ENCODE measurements around the gene NEK6. TPM values are rescaled to one million over a fixed set of nuclear protein-coding genes. Genes with fewer than 3 reads are reported as not detected.

Gene NEK6
- total and polyA plus RNA-seq, 2 of the 8 experiments (the other 6 are each of a cell fraction or from before 2014, with no cell fraction given), result 17.7 to 19.7 TPM

DNA sequence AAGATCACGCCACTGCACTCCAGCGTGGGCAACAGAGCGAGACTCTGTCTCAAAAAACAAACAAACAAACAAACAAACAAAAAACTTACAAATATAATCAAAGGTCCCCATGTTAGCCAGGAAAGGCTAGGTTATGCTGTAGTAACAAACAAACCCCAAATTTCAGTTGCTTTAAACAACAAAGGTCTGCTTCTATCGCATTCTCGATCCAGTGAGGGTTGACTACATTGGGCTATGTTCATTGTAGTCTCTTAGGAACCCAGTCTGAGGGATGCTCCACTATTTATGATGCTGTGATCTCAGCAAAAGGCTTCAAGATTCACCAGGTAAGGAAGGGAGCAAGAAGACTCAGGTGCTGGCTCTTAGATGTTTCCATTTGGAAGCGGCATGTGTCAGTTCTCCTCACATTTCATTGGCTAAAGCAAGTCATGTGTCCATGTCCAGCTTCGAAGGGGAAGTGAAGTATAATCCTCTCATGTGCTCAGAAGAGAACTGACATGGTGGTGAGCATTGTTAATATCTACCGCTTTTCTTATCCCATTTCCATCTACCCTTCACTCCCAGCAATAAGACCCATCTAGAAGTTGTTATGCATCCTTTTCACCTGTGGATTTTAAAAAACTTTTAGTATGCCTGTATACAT lies 26.5 kb upstream of the NEK6 start (continued):
- TF ChIP-seq, protein P1, sequence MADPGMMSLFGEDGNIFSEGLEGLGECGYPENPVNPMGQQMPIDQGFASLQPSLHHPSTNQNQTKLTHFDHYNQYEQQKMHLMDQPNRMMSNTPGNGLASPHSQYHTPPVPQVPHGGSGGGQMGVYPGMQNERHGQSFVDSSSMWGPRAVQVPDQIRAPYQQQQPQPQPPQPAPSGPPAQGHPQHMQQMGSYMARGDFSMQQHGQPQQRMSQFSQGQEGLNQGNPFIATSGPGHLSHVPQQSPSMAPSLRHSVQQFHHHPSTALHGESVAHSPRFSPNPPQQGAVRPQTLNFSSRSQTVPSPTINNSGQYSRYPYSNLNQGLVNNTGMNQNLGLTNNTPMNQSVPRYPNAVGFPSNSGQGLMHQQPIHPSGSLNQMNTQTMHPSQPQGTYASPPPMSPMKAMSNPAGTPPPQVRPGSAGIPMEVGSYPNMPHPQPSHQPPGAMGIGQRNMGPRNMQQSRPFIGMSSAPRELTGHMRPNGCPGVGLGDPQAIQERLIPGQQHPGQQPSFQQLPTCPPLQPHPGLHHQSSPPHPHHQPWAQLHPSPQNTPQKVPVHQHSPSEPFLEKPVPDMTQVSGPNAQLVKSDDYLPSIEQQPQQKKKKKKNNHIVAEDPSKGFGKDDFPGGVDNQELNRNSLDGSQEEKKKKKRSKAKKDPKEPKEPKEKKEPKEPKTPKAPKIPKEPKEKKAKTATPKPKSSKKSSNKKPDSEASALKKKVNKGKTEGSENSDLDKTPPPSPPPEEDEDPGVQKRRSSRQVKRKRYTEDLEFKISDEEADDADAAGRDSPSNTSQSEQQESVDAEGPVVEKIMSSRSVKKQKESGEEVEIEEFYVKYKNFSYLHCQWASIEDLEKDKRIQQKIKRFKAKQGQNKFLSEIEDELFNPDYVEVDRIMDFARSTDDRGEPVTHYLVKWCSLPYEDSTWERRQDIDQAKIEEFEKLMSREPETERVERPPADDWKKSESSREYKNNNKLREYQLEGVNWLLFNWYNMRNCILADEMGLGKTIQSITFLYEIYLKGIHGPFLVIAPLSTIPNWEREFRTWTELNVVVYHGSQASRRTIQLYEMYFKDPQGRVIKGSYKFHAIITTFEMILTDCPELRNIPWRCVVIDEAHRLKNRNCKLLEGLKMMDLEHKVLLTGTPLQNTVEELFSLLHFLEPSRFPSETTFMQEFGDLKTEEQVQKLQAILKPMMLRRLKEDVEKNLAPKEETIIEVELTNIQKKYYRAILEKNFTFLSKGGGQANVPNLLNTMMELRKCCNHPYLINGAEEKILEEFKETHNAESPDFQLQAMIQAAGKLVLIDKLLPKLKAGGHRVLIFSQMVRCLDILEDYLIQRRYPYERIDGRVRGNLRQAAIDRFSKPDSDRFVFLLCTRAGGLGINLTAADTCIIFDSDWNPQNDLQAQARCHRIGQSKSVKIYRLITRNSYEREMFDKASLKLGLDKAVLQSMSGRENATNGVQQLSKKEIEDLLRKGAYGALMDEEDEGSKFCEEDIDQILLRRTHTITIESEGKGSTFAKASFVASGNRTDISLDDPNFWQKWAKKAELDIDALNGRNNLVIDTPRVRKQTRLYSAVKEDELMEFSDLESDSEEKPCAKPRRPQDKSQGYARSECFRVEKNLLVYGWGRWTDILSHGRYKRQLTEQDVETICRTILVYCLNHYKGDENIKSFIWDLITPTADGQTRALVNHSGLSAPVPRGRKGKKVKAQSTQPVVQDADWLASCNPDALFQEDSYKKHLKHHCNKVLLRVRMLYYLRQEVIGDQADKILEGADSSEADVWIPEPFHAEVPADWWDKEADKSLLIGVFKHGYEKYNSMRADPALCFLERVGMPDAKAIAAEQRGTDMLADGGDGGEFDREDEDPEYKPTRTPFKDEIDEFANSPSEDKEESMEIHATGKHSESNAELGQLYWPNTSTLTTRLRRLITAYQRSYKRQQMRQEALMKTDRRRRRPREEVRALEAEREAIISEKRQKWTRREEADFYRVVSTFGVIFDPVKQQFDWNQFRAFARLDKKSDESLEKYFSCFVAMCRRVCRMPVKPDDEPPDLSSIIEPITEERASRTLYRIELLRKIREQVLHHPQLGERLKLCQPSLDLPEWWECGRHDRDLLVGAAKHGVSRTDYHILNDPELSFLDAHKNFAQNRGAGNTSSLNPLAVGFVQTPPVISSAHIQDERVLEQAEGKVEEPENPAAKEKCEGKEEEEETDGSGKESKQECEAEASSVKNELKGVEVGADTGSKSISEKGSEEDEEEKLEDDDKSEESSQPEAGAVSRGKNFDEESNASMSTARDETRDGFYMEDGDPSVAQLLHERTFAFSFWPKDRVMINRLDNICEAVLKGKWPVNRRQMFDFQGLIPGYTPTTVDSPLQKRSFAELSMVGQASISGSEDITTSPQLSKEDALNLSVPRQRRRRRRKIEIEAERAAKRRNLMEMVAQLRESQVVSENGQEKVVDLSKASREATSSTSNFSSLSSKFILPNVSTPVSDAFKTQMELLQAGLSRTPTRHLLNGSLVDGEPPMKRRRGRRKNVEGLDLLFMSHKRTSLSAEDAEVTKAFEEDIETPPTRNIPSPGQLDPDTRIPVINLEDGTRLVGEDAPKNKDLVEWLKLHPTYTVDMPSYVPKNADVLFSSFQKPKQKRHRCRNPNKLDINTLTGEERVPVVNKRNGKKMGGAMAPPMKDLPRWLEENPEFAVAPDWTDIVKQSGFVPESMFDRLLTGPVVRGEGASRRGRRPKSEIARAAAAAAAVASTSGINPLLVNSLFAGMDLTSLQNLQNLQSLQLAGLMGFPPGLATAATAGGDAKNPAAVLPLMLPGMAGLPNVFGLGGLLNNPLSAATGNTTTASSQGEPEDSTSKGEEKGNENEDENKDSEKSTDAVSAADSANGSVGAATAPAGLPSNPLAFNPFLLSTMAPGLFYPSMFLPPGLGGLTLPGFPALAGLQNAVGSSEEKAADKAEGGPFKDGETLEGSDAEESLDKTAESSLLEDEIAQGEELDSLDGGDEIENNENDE (IDR thresholded peaks at IDR 0.05; ENCODE audit: insufficient replicate concordance, low read length), result no peak

All from H1 (cell line).